ENCODE data around the gene MAN2A2.

The MAN2A2 gene

GRCh38 chr15:90955624-90956273 is 52.6 kb downstream of the MAN2A2 start:
- Mint-ChIP-seq H3K27ac (peak overlapping the region; percentile 91), H3K4me3 (peak overlapping the region; percentile 84), H3K27me3 (no peaks in the 10 kb centered on the region), H3K4me1 (peaks cover 22% of the 10 kb centered on the region), H3K36me3 (ENCODE audit: low read depth) (peaks cover 25% of the 10 kb centered on the region), H3K9me3 (no peaks in the 10 kb centered on the region)
- DNase-seq, result no peak
- no peak for ATAC-seq

GRCh38 chr15:90956274-90957030 is 53.4 kb downstream of the MAN2A2 start:
- Mint-ChIP-seq H3K4me1 (peaks cover 22% of the 10 kb centered on the region), H3K27me3 (no peaks in the 10 kb centered on the region), H3K9me3 (no peaks in the 10 kb centered on the region), H3K27ac (peak overlapping the region; percentile 91), H3K4me3 (peak overlapping the region; percentile 84), H3K36me3 (ENCODE audit: low read depth) (peaks cover 31% of the 10 kb centered on the region)
- no peak for ATAC-seq
- DNase-seq, result peak; percentile 84

GRCh38 chr15:90957031-90957790 is 54.1 kb downstream of the MAN2A2 start:
- Mint-ChIP-seq H3K36me3 (ENCODE audit: low read depth) (peaks cover 30% of the 10 kb centered on the region), H3K27ac (no peak overlapping the region), H3K9me3 (no peaks in the 10 kb centered on the region), H3K4me3 (peak overlapping the region; percentile 84), H3K27me3 (no peaks in the 10 kb centered on the region), H3K4me1 (peaks cover 22% of the 10 kb centered on the region)
- no peak for ATAC-seq
- no peak for DNase-seq

GRCh38 chr15:90957791-90958190 is 54.7 kb downstream of the MAN2A2 start:
- DNase-seq (no peak), ATAC-seq (no peak)
- Mint-ChIP-seq H3K27ac (no peak overlapping the region), H3K9me3 (no peaks in the 10 kb centered on the region), H3K27me3 (no peaks in the 10 kb centered on the region), H3K36me3 (ENCODE audit: low read depth) (peaks cover 29% of the 10 kb centered on the region), H3K4me1 (peaks cover 22% of the 10 kb centered on the region), H3K4me3 (peak overlapping the region; percentile 53)

GRCh38 chr15:90959028-90959595 is 56.0 kb downstream of the MAN2A2 start:
- Mint-ChIP-seq H3K27me3 (no peaks in the 10 kb centered on the region), H3K4me1 (peaks cover 17% of the 10 kb centered on the region), H3K36me3 (ENCODE audit: low read depth) (peaks cover 33% of the 10 kb centered on the region), H3K9me3 (no peaks in the 10 kb centered on the region), H3K27ac (no peak overlapping the region), H3K4me3 (no peak overlapping the region)
- ATAC-seq (no peak), DNase-seq (no peak)

GRCh38 chr15:90959894-90960293 is 56.8 kb downstream of the MAN2A2 start:
- Mint-ChIP-seq H3K36me3 (ENCODE audit: low read depth) (peaks cover 37% of the 10 kb centered on the region), H3K9me3 (no peaks in the 10 kb centered on the region), H3K4me3 (no peak overlapping the region), H3K4me1 (peaks cover 13% of the 10 kb centered on the region), H3K27ac (no peak overlapping the region), H3K27me3 (no peaks in the 10 kb centered on the region)
- ATAC-seq (no peak), DNase-seq (no peak)

- Mint-ChIP-seq H3K4me3 (no peak overlapping the region), H3K36me3 (ENCODE audit: low read depth) (peaks cover 42% of the 10 kb centered on the region), H3K4me1 (peaks cover 13% of the 10 kb centered on the region), H3K27me3 (no peaks in the 10 kb centered on the region), H3K9me3 (no peaks in the 10 kb centered on the region), H3K27ac (no peak overlapping the region)
- DNase-seq (no peak), ATAC-seq (no peak)
These were observed 57.4 kb downstream of the MAN2A2 start for GRCh38 chr15:90960298-90961091.

- H3K27me3 Mint-ChIP-seq, result no peaks in the 10 kb centered on the region
- peaks cover 54% of the 10 kb centered on the region for H3K36me3 Mint-ChIP-seq (ENCODE audit: low read depth)
- peaks cover 5% of the 10 kb centered on the region for H3K4me1 Mint-ChIP-seq
These were observed 58.9 kb downstream of the MAN2A2 start for GRCh38 chr15:90962021-90962420.

GRCh38 chr15:90966262-90966661 is 63.2 kb downstream of the MAN2A2 start:
- no peak overlapping the region for H3K27ac Mint-ChIP-seq
- H3K4me1 Mint-ChIP-seq, result no peaks in the 10 kb centered on the region
- H3K36me3 Mint-ChIP-seq (ENCODE audit: low read depth), result peaks cover 71% of the 10 kb centered on the region
- H3K4me3 Mint-ChIP-seq, result no peak overlapping the region
- H3K9me3 Mint-ChIP-seq, result no peaks in the 10 kb centered on the region
- no peaks in the 10 kb centered on the region for H3K27me3 Mint-ChIP-seq
- ATAC-seq (no peak), DNase-seq (no peak)

More at GRCh38 chr15:90962021-90962420, 58.9 kb downstream of the MAN2A2 start:
- H3K4me3 Mint-ChIP-seq, result no peak overlapping the region
- ATAC-seq (no peak), DNase-seq (no peak)
- H3K9me3 Mint-ChIP-seq, result no peaks in the 10 kb centered on the region
- H3K27ac Mint-ChIP-seq, result no peak overlapping the region

GRCh38 chr15:90967206-90967605 is 64.1 kb downstream of the MAN2A2 start:
- H3K4me3 Mint-ChIP-seq, result no peak overlapping the region

GRCh38 chr15:90968434-90968833 is 65.3 kb downstream of the MAN2A2 start:
- no peak overlapping the region for H3K27ac Mint-ChIP-seq
- no peak for ATAC-seq
- peaks cover 65% of the 10 kb centered on the region for H3K36me3 Mint-ChIP-seq (ENCODE audit: low read depth)

More at GRCh38 chr15:90967206-90967605, 64.1 kb downstream of the MAN2A2 start:
- Mint-ChIP-seq H3K9me3 (no peaks in the 10 kb centered on the region), H3K27me3 (no peaks in the 10 kb centered on the region), H3K36me3 (ENCODE audit: low read depth) (peaks cover 68% of the 10 kb centered on the region), H3K27ac (no peak overlapping the region), H3K4me1 (no peaks in the 10 kb centered on the region)
- DNase-seq (no peak), ATAC-seq (no peak)

GRCh38 chr15:90970274-90970673 is 67.2 kb downstream of the MAN2A2 start:
- ATAC-seq (no peak), DNase-seq (no peak)
- H3K4me3 Mint-ChIP-seq, result no peak overlapping the region
- no peaks in the 10 kb centered on the region for H3K4me1 Mint-ChIP-seq
- H3K27ac Mint-ChIP-seq, result no peak overlapping the region
- peaks cover 65% of the 10 kb centered on the region for H3K36me3 Mint-ChIP-seq (ENCODE audit: low read depth)
- H3K9me3 Mint-ChIP-seq, result no peaks in the 10 kb centered on the region
- H3K27me3 Mint-ChIP-seq, result no peaks in the 10 kb centered on the region

More at GRCh38 chr15:90968434-90968833, 65.3 kb downstream of the MAN2A2 start:
- no peak overlapping the region for H3K4me3 Mint-ChIP-seq
- no peak for DNase-seq
- H3K4me1 Mint-ChIP-seq, result no peaks in the 10 kb centered on the region
- H3K9me3 Mint-ChIP-seq, result no peaks in the 10 kb centered on the region
- H3K27me3 Mint-ChIP-seq, result no peaks in the 10 kb centered on the region

- no peaks in the 10 kb centered on the region for H3K9me3 Mint-ChIP-seq
- peaks cover 64% of the 10 kb centered on the region for H3K36me3 Mint-ChIP-seq (ENCODE audit: low read depth)
- H3K27me3 Mint-ChIP-seq, result no peaks in the 10 kb centered on the region
- no peak for ATAC-seq
- no peak overlapping the region for H3K4me3 Mint-ChIP-seq
- H3K4me1 Mint-ChIP-seq, result no peaks in the 10 kb centered on the region
- DNase-seq, result no peak
- H3K27ac Mint-ChIP-seq, result no peak overlapping the region
These were observed 69.0 kb downstream of the MAN2A2 start for GRCh38 chr15:90972133-90972532.

Measured in activated naive CD8-positive, alpha-beta T cell treated with anti-CD3 and anti-CD28 coated beads, Interleukin-2, amount 50 U/mL, for 24 hours (primary cell).